Activated naive CD4-positive, alpha-beta T cell treated with anti-CD3 and anti-CD28 coated beads, Interleukin-2, amount 10 ng/mL, durations not matched to agents 7 days and 5 days (primary cell): ENCODE data around the gene LMX1B.
A peak's percentile ranks its signal among the peaks of the same experiment; 100 is the strongest.

ENCODE experiments used
- CTCF ChIA-PET: fragments of 350-600 bp; sonication (Branson Sonifier 250); formaldehyde crosslinking; loops from one replicate; lab custom pipeline; 2021; ENCODE audit warnings: antibody characterized with exemption; lab: Charles Lee
- DNase-seq: peaks from one replicate; pipeline ENCODE4 v3.0.0-alpha.2; 2020
- H3K27ac Mint-ChIP-seq: one replicate; pipeline ENCODE4 v1.8.0; 2021; ENCODE audit warnings: mild to moderate bottlenecking, moderate library complexity, mixed read lengths
- H3K27me3 Mint-ChIP-seq: one replicate; pipeline ENCODE4 v1.8.0; 2021; ENCODE audit warnings: mild to moderate bottlenecking, mixed read lengths
- H3K36me3 Mint-ChIP-seq: one replicate; pipeline ENCODE4 v1.8.0; 2021; ENCODE audit warnings: mixed read lengths
- H3K4me1 Mint-ChIP-seq: one replicate; pipeline ENCODE4 v1.8.0; 2021; ENCODE audit warnings: mixed read lengths
- H3K4me3 Mint-ChIP-seq: one replicate; pipeline ENCODE4 v1.8.0; 2021; ENCODE audit warnings: mild to moderate bottlenecking, moderate library complexity, mixed read lengths
- H3K9me3 Mint-ChIP-seq: one replicate; pipeline ENCODE4 v1.8.0; 2021; ENCODE audit warnings: mixed read lengths

The LMX1B gene

DNA sequence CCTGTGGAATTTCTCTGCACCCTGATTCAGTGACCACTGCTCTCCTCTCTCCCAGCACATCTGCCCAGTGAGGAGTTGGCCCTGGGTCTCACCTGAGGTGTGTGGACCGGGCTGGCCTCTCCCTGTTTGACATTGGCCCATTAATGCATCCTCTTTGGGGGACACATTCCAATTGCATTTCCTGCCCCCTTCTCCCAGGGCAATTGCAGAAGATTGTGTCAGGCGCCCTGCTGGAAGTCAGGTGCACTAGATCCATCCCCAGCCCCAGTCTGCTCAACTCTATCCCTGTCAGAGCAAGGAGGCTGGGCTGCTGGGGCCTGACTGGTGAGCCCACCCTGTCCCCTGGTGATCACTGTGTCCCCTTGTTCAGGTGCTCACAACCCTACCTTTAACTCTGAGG, 84.5 kb downstream of the LMX1B start:
- H3K4me1 Mint-ChIP-seq = no peaks in the 10 kb centered on the region
- CTCF ChIA-PET = interaction anchor here (1.1 to 1.5 kb wide), 2 partner anchors 8 to 84 kb away, joined by 3 to 6 read pairs; no protein-coding TSS in a partner anchor
- no peaks in the 10 kb centered on the region for H3K9me3 Mint-ChIP-seq
- no peaks in the 10 kb centered on the region for H3K36me3 Mint-ChIP-seq
- H3K4me3 Mint-ChIP-seq = no peak overlapping the region
- H3K27me3 Mint-ChIP-seq = peaks cover 54% of the 10 kb centered on the region
- H3K27ac Mint-ChIP-seq = peak overlapping the region; percentile 16
- no peak for DNase-seq

DNA sequence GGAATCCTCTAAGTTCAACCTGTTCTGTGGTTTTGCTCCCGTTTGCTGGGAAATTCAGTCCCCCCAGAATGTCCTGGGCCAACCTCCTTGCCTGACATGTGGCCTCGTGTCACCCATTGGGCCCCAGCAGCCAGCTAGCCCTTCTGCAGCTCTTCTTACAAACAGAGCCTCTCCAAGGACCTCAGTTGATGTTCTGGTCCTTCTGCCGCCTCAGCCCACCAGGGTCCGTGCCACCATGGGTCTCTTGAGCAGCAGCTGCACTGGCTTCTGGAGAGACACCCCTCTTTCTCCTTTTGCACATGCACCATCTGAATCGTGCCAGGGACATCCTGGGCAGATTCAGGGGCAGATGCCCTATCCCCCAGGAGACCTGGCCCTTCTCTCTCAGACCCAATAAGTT, 85.0 kb downstream of the LMX1B start:
- H3K27me3 Mint-ChIP-seq = peaks cover 59% of the 10 kb centered on the region
- DNase-seq = no peak
- H3K9me3 Mint-ChIP-seq = no peaks in the 10 kb centered on the region
- H3K36me3 Mint-ChIP-seq = no peaks in the 10 kb centered on the region
- no peaks in the 10 kb centered on the region for H3K4me1 Mint-ChIP-seq
- H3K27ac Mint-ChIP-seq = no peak overlapping the region
- CTCF ChIA-PET = interaction anchor here (1.5 kb wide), 1 partner anchor 8 kb away, joined by 6 read pairs; no protein-coding TSS in a partner anchor
- H3K4me3 Mint-ChIP-seq = no peak overlapping the region

DNA sequence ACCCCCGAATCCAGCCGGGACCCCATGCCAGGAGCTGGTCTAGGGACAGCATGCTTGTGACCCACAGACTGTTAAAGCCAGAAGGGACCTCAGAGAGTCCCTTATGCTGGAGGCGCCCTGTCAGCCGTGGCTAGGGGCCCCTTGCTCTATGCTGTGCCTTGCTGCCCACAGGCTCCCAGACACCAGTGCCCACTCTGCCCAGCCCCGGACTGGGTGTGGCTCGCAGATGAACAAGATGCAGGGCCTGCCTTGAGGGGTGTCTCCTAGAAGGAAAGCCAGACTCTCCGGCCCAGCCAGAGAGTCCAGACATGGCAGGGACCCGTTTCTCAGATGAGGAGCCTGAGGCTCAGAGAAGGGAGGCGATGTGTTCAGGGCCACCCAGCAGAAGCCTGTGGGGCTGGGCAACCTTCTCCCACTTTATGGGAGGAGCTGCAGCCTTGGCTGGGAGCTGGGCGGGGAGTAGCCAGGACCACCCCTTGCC, 85.7 kb downstream of the LMX1B start:
- Mint-ChIP-seq H3K36me3 (no peaks in the 10 kb centered on the region), H3K27me3 (peaks cover 63% of the 10 kb centered on the region), H3K27ac (no peak overlapping the region), H3K9me3 (no peaks in the 10 kb centered on the region), H3K4me3 (no peak overlapping the region), H3K4me1 (peaks cover under 1% of the 10 kb centered on the region)
- CTCF ChIA-PET = interaction anchor here (0.6 to 1.5 kb wide), 2 partner anchors 9 to 70 kb away, joined by 3 to 6 read pairs; no protein-coding TSS in a partner anchor
- DNase-seq = no peak

DNA sequence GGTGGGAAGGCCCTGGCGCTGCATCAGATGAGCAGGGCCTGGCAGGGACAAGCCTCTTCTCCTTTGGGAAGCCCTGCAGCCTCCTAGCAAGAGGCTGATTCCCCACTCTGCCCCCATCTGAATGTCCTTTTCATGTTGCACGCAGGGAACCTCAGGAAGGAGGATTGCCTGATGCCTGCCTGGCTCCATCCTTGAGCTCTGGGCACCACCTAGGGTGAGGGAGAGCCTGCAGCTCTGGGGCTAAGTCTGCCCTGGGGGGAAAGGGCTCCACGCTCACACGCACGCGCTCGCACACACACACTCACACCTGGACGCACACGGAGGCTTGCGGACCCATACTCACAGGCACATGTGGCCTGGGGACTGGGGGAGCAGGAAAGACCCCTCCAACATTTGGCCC, 86.6 kb downstream of the LMX1B start:
- H3K4me1 Mint-ChIP-seq = peaks cover 8% of the 10 kb centered on the region
- H3K27ac Mint-ChIP-seq = no peak overlapping the region
- CTCF ChIA-PET = interaction anchor here (0.6 to 8.6 kb wide), 2 partner anchors 10 to 69 kb away, joined by 3 to 55 read pairs; no protein-coding TSS in a partner anchor
- H3K36me3 Mint-ChIP-seq = no peaks in the 10 kb centered on the region
- peaks cover 65% of the 10 kb centered on the region for H3K27me3 Mint-ChIP-seq
- H3K4me3 Mint-ChIP-seq = no peak overlapping the region
- DNase-seq = no peak
- no peaks in the 10 kb centered on the region for H3K9me3 Mint-ChIP-seq

DNA sequence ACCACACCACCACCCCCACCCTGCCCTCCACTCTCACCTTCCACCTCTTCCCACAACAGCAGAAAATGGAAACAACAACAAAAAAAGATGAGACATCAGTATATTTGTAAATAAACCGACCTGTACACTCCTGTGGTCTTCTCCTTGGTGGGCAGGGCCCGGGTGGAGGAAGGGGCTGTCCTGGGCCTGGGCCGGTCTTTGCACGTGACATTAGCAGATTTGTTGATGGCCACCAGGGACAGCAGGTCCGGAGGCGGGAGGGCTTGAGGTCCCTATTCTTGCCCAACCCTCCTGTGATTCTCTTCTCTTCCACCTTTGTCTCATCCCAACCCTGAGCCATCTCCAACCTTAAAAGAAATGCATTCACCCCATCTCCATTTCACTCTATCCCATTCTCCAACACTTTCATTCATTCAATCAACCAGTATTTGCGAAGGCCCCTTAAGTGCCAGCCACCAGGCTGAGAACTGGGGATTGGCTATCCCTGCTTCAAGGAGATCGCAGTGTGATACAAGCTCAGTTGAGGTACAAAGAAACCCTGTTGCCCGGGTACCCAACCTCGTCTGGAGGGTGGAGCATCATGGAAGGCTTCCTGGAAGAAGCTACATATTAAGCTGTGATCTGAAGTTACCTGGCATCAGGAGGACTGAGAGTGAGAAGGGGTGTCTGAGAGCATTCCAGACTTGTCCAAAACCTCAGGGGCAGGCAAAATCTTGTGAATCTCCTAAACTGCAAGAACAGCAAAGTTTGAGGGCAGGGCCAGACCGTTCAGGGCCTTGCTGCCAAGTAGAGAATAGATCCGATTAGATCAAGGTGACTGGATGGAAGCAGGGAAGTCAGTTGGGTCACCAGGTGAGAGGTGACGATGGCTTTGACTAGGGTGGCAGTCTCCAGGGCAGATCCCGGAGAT, 87.4 kb downstream of the LMX1B start:
- DNase-seq = no peak
- CTCF ChIA-PET = interaction anchor here (0.6 to 11.9 kb wide), 9 partner anchors 9 to 201 kb away, joined by 3 to 481 read pairs (median 4); no protein-coding TSS in a partner anchor
- Mint-ChIP-seq H3K9me3 (no peaks in the 10 kb centered on the region), H3K27ac (no peak overlapping the region), H3K4me1 (peaks cover 12% of the 10 kb centered on the region), H3K4me3 (no peak overlapping the region), H3K27me3 (peaks cover 71% of the 10 kb centered on the region), H3K36me3 (no peaks in the 10 kb centered on the region)

DNA sequence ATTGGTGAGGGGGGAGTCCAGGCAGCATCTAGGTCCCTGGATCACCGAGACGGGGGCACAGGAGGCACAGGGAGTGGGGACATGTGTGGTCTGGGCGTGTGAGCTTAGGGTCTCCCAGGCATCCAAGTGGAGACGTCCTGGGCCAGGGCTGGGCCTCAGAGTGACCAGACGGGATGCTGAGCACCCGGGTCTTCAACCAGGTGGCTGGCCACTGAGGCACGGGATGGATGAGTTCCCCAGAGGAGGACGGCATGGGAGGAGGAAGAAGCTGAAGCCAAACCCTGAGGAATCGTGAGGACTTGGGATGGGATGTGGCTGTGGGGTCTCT, 88.0 kb downstream of the LMX1B start:
- CTCF ChIA-PET = interaction anchor here (0.6 to 11.9 kb wide), 10 partner anchors 8 to 1984 kb away, joined by 3 to 481 read pairs (median 4); no protein-coding TSS in a partner anchor
- H3K27me3 Mint-ChIP-seq = peaks cover 72% of the 10 kb centered on the region
- H3K36me3 Mint-ChIP-seq = no peaks in the 10 kb centered on the region

DNA sequence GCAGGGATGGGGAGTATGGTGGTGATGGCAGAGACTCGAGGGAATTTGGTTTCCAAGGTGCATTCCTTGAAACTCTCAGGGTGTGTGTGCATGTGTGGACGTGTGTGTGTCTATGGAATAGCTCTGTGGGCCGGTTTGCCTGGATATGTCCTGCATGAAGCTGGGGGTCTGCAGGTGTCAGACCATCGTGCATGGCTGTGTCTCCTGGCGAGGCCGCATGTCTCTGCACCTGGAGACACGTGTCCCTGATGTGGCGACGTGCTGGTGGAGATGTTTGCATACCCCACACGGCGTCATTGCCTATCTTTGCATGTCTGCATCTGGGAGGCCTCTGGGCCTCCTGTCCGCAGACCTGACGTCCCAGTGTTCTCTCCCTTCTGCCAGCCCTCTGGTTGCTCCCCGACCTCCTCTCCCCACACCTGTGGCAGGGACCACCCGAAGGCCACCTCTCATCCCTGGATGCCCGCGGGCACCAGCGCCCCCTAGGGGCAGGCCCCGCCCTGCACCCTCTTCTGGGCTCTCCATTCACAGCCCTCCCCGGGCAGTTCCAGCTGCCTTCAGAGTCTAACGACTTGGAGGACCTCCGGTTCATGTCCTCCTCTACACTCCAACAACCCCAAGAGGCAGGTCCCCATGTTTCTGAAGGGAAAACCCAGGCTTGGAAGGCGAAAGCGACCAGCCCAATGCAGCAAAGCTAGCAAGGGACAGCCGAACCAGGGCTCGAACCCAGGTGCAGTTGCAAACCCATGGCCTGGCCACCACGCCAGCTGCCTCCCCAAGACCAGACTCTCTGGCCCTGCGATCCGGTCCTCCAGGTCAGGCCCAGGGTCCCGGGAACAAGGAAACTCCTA, 88.6 kb downstream of the LMX1B start:
- no peaks in the 10 kb centered on the region for H3K36me3 Mint-ChIP-seq
- peaks cover 17% of the 10 kb centered on the region for H3K4me1 Mint-ChIP-seq
- H3K9me3 Mint-ChIP-seq = no peaks in the 10 kb centered on the region
- H3K27ac Mint-ChIP-seq = no peak overlapping the region
- no peak overlapping the region for H3K4me3 Mint-ChIP-seq
- peak; percentile 52 for DNase-seq
- peaks cover 66% of the 10 kb centered on the region for H3K27me3 Mint-ChIP-seq
- CTCF ChIA-PET = interaction anchor here (0.6 to 11.9 kb wide), 22 partner anchors 8 to 1984 kb away, joined by 3 to 481 read pairs (median 4); no protein-coding TSS in a partner anchor

More for the DNA sequence above, 88.0 kb downstream of the LMX1B start:
- Mint-ChIP-seq H3K9me3 (no peaks in the 10 kb centered on the region), H3K27ac (no peak overlapping the region), H3K4me1 (peaks cover 17% of the 10 kb centered on the region), H3K4me3 (no peak overlapping the region)
- peak; percentile 14 for DNase-seq

DNA sequence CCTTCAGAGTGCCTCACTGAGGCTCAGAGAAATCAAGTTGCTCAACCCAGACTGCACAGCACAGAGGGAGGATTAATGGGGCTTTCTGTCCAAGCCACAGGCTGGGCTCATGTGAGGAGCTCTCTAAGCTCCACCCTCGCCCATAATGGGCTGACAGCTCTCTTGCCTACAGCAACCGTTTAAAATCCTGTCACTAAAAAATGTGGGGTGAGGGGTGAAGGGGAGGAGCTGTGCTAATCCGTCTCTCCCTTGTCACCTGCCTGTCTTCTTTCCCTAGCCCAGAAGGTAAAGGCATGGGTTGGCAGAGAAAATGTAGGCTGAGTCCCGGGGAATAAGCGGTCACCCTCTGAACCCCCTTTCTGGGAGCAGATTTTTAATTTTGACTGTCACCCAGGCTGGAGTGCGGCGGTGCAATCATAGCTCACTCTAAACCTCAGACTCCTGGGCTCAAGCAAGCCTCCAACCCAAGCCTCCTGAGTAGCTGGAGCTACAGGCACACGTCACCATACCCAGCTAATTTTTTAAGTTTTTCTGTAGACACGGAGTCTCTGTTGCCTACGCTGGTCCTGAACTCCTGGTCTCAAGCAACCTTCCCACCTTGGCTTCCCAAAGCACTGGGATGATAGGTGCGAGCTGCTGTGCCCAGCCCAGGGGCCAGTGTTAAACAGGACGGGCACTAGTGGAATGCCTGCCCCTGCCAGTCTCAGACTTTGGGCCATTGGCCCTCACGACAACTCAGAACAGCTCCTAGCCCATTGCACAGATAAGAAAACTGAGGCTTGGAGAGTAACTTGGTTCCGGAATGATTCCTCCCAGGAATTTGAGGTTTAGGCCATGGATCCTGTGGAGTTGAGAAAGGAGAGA, 89.5 kb downstream of the LMX1B start:
- DNase-seq = peak; percentile 7
- CTCF ChIA-PET = interaction anchor here (0.7 to 11.9 kb wide), 21 partner anchors 7 to 203 kb away, joined by 3 to 481 read pairs (median 4); partner anchors contain the start of gene ZBTB43
- Mint-ChIP-seq H3K4me1 (peaks cover 17% of the 10 kb centered on the region), H3K27me3 (peaks cover 70% of the 10 kb centered on the region), H3K4me3 (no peak overlapping the region), H3K27ac (no peak overlapping the region), H3K36me3 (no peaks in the 10 kb centered on the region), H3K9me3 (no peaks in the 10 kb centered on the region)

DNA sequence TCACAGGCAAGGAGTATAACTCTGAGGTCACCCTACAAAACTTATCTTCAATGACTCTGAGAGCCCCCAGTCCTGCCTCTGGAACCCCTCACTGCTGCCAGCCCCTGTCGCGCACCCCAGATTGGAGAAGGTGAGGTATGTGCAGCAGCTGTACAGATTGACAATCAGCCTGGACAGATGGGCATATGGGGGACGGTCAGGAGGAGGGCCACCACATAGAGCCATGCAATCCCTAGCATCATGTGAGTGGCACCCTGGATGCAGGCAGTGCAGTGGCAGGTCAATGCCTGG, 90.1 kb downstream of the LMX1B start:
- H3K36me3 Mint-ChIP-seq = no peaks in the 10 kb centered on the region
- H3K4me1 Mint-ChIP-seq = peaks cover 17% of the 10 kb centered on the region
- CTCF ChIA-PET = interaction anchor here (1.0 to 11.9 kb wide), 13 partner anchors 10 to 126 kb away, joined by 3 to 481 read pairs (median 5); partner anchors contain the start of gene ZBTB43
- no peak overlapping the region for H3K27ac Mint-ChIP-seq
- DNase-seq = no peak
- H3K27me3 Mint-ChIP-seq = peaks cover 64% of the 10 kb centered on the region
- no peak overlapping the region for H3K4me3 Mint-ChIP-seq
- no peaks in the 10 kb centered on the region for H3K9me3 Mint-ChIP-seq

DNA sequence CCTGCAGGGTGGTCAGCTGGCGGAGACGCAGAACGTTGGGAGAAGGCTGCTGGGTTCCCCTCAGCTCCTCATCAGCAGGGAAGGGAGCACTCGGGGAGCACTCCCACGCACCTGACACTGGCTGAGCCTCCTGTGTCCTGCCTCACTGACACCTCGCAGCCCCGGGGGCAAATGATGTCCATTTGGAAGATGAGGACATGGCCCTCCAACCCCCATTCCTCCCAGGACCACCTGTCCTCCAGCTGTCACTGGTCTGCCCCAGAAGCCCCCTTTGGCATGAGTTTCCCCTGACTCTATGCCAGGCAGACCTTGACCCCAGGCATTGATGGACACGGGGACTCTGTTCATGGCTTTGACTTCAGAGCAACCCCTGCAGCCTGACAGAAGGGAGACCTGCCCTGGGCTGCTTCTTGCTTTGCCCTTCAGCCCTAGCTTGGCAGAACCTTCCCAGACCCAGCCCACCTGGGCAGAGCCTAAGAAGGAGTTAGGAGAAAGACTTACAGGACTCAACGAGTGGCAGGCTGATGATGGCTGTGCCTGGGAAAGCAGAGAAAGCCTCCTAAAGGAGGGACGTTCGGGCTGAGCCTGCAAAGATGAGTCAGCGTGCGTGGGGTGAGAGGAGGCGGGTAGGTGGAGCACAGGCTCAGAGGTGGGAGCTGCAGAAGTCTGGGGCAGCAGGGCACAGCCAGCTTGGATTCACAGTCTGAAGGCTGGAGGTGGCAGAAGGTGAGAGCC, 90.6 kb downstream of the LMX1B start:
- Mint-ChIP-seq H3K4me1 (peaks cover 17% of the 10 kb centered on the region), H3K27me3 (peaks cover 62% of the 10 kb centered on the region), H3K36me3 (no peaks in the 10 kb centered on the region), H3K4me3 (no peak overlapping the region), H3K9me3 (no peaks in the 10 kb centered on the region), H3K27ac (no peak overlapping the region)
- DNase-seq = peak; percentile 31
- CTCF ChIA-PET = interaction anchor here (0.7 to 11.9 kb wide), 14 partner anchors 10 to 126 kb away, joined by 3 to 481 read pairs (median 5); partner anchors contain the start of gene ZBTB43

DNA sequence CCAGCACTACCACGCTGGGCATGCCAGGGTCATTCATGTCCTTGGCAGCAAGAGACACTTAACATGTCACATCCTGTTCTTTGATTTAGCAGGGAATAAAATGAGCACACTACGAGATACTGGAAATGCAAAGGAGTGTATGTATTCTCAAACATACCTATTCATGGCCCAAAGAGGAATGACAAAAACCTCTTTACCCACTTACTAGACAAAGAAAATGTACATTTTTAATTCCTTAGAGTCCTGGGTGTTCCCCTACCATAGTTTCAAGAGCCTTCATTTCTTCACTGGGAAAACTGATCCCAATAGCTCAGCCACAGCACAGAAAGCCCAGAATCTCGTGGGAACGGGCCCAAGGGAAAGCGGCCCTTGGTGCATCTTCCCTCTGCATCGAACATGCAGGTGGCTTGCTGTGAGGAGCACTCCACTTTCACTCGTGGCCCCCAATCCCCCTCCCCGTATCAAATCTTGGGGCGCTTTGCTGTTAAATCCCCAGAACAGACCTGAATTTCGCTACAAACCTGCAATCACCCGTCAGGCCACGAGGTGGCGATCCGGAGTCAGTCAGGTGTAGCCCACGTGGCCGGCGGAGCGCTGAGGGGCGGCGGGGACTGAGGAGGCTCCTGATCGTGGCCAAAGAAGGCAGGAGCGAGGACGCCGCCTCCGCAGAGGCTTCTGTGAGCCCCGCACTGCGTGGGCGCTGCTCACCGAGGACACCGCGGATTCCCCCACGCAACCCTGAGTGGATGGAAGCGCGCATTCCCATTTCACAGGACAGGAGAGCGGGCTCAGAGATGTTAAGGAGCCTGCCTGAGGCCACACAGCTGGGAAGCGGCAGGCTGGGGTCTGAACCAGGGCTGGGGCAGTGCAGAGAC, 91.4 kb downstream of the LMX1B start:
- CTCF ChIA-PET = interaction anchor here (0.7 to 11.9 kb wide), 19 partner anchors 11 to 125 kb away, joined by 3 to 481 read pairs (median 11); no protein-coding TSS in a partner anchor
- Mint-ChIP-seq H3K9me3 (no peaks in the 10 kb centered on the region), H3K36me3 (no peaks in the 10 kb centered on the region), H3K4me1 (peaks cover 17% of the 10 kb centered on the region), H3K4me3 (peak overlapping the region; percentile 24), H3K27ac (no peak overlapping the region), H3K27me3 (peaks cover 54% of the 10 kb centered on the region)
- DNase-seq = peak; percentile 91
